ENCODE results near the gene CCR7.

DNA sequence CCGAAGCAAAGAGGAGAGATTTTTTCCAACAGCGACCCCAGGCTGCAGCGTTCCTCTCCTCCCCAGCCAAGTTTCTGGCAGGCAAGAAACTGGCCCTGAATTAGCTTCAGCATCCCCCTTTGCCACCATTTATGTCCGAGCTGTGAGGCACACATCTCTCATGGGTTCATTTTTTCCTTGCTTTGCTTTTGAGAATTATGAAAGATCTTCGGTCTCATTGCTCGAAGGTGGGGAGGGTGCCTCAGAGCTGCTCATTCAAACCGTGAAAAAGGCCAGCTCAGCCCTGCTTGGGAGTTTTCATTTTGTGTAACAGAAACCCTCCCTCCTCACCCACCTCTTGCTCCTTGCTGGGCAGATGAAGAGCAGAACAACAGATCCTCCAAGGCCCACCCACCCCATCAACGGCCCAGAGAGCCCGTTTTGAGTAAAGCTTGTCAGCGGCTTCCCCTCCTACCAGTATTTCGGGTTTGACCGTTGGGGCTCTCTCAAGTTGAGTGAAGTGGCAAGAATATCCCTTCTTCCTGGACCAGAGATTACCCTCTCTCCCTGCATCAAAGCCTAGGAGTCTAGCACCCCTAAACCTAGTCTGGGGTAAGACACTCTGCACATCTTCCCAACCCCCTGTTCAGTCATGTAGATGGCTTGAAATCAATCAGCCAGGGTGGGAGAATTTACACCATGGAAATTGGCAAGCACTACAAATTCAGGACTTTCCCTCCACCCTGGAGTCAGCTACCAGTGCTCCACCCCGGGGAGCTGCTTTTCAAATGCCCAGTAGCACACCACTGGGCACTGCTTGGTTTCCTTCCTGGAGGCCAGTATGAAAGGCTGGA, 1.8 kb downstream of the CCR7 start:
- TF ChIP-seq, protein P1, sequence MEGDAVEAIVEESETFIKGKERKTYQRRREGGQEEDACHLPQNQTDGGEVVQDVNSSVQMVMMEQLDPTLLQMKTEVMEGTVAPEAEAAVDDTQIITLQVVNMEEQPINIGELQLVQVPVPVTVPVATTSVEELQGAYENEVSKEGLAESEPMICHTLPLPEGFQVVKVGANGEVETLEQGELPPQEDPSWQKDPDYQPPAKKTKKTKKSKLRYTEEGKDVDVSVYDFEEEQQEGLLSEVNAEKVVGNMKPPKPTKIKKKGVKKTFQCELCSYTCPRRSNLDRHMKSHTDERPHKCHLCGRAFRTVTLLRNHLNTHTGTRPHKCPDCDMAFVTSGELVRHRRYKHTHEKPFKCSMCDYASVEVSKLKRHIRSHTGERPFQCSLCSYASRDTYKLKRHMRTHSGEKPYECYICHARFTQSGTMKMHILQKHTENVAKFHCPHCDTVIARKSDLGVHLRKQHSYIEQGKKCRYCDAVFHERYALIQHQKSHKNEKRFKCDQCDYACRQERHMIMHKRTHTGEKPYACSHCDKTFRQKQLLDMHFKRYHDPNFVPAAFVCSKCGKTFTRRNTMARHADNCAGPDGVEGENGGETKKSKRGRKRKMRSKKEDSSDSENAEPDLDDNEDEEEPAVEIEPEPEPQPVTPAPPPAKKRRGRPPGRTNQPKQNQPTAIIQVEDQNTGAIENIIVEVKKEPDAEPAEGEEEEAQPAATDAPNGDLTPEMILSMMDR (IDR thresholded peaks at IDR 0.05), result no peak
- TF ChIP-seq POLR2A (IDR thresholded peaks at IDR 0.05), result no peak
